HepG2 (cell line): Measurements from ENCODE around the gene EFCAB8. TPM values are rescaled to one million over a fixed set of nuclear protein-coding genes. Genes with fewer than 3 reads are reported as not detected.
A peak's percentile ranks its signal among the peaks of the same experiment; 100 is the strongest.

Experiments
- ATF7 ChIP-seq, 2 experiments: fragments of 450-650 bp in 1 of 2; sonication (generic) in 1 of 2; formaldehyde crosslinking in 1 of 2; IDR thresholded peaks; 2 replicates each; pipeline versions ENCODE4 v1.4.0 to v1.6.1; 2016 to 2020; ENCODE audit warnings: antibody characterized with exemption in 1 of 2, mild to moderate bottlenecking in 1 of 2, missing genetic modification reagents in 1 of 2
- CCAR2 ChIP-seq: fragments of 200-400 bp; formaldehyde crosslinking; optimal IDR thresholded peaks from 2 replicates; pipeline ENCODE3; 2018; ENCODE audit warnings: low read depth, mild to moderate bottlenecking, low read length, moderate library complexity
- FLYWCH1 ChIP-seq: sonication (generic); formaldehyde crosslinking; IDR thresholded peaks from 2 replicates; pipeline ENCODE4 v1.8.1; 2023; ENCODE audit warnings: mild to moderate bottlenecking, missing genetic modification reagents
- KDM4B ChIP-seq: sonication (generic); formaldehyde crosslinking; IDR thresholded peaks from 2 replicates; pipeline ENCODE4 v1.4.0; 2020; ENCODE audit warnings: missing genetic modification reagents
- LCORL ChIP-seq, 2 experiments: fragments of 450-650 bp in 1 of 2; sonication (generic) in 1 of 2; formaldehyde crosslinking in 1 of 2; IDR thresholded peaks; 2 replicates each; pipeline versions ENCODE4 v1.5.0 to v1.6.1; 2017 to 2020; ENCODE audit warnings: antibody characterized with exemption in 1 of 2, missing genetic modification reagents in 1 of 2
- MLX ChIP-seq: IDR thresholded peaks from 2 replicates; pipeline ENCODE4 v1.6.1; 2016
- PATZ1 ChIP-seq: sonication (generic); formaldehyde crosslinking; IDR thresholded peaks from 2 replicates; pipeline ENCODE4 v1.4.0; 2020; ENCODE audit warnings: missing genetic modification reagents
- RBAK ChIP-seq: sonication (generic); formaldehyde crosslinking; IDR thresholded peaks from 2 replicates; pipeline ENCODE4 v1.5.1; 2020; ENCODE audit warnings: mild to moderate bottlenecking, missing genetic modification reagents
- SETDB1 ChIP-seq: sonication (generic); formaldehyde crosslinking; IDR thresholded peaks from 2 replicates; pipeline ENCODE4 v1.5.1; 2020; ENCODE audit warnings: missing genetic modification reagents, mild to moderate bottlenecking, borderline replicate concordance
- THAP9 ChIP-seq: sonication (generic); formaldehyde crosslinking; IDR thresholded peaks from 2 replicates; pipeline ENCODE4; 2020; ENCODE audit warnings: missing genetic modification reagents, mild to moderate bottlenecking, borderline replicate concordance
- WIZ ChIP-seq: sonication (generic); formaldehyde crosslinking; IDR thresholded peaks from 2 replicates; pipeline ENCODE4 v1.5.1; 2020; ENCODE audit warnings: mild to moderate bottlenecking, missing genetic modification reagents
- ZBTB2 ChIP-seq: sonication (generic); formaldehyde crosslinking; IDR thresholded peaks from 2 replicates; pipeline ENCODE4 v1.8.0; 2022; ENCODE audit warnings: low read depth, missing genetic modification reagents
- ZBTB7A ChIP-seq: sonication (generic); formaldehyde crosslinking; IDR thresholded peaks from 2 replicates; pipeline ENCODE4 v1.8.0; 2022; ENCODE audit warnings: mild to moderate bottlenecking, missing genetic modification reagents
- ZFX ChIP-seq: sonication (generic); formaldehyde crosslinking; IDR thresholded peaks from 2 replicates; pipeline ENCODE4 v1.4.0; 2020; ENCODE audit warnings: mild to moderate bottlenecking, low read depth, missing genetic modification reagents, moderate library complexity
- ZNF160 ChIP-seq: sonication (generic); formaldehyde crosslinking; IDR thresholded peaks from 2 replicates; pipeline ENCODE4 v1.8.0; 2022; ENCODE audit warnings: mild to moderate bottlenecking, inconsistent platforms, missing genetic modification reagents
- ZNF24 ChIP-seq: fragments of 450-650 bp; IDR thresholded peaks from 2 replicates; pipeline ENCODE4 v1.6.1; 2017; ENCODE audit warnings: antibody characterized with exemption, mild to moderate bottlenecking
- ZNF317 ChIP-seq: sonication (generic); formaldehyde crosslinking; IDR thresholded peaks from 2 replicates; pipeline ENCODE4 v1.5.0; 2020; ENCODE audit warnings: mild to moderate bottlenecking, missing genetic modification reagents
- ZNF430 ChIP-seq: sonication (generic); formaldehyde crosslinking; IDR thresholded peaks from 2 replicates; pipeline ENCODE4 v1.9.0; 2021; ENCODE audit warnings: mild to moderate bottlenecking, missing genetic modification reagents
- ZNF431 ChIP-seq: sonication (generic); formaldehyde crosslinking; IDR thresholded peaks from 2 replicates; pipeline ENCODE4 v1.9.0; 2022; ENCODE audit warnings: missing genetic modification reagents, low read depth, mild to moderate bottlenecking, borderline replicate concordance
- ZNF501 ChIP-seq: sonication (generic); formaldehyde crosslinking; IDR thresholded peaks from 2 replicates; pipeline ENCODE4 v1.5.1; 2020; ENCODE audit warnings: mild to moderate bottlenecking, moderate library complexity, missing genetic modification reagents
- ZNF546 ChIP-seq: sonication (generic); formaldehyde crosslinking; conservative IDR thresholded peaks from 2 replicates; pipeline ENCODE4 v1.8.1; 2023; ENCODE audit warnings: mild to moderate bottlenecking, missing genetic modification reagents
- ZNF549 ChIP-seq: sonication (generic); formaldehyde crosslinking; IDR thresholded peaks from 2 replicates; pipeline ENCODE4 v1.5.0; 2020; ENCODE audit warnings: missing genetic modification reagents
- ZSCAN29 ChIP-seq: sonication (generic); formaldehyde crosslinking; conservative IDR thresholded peaks from 2 replicates; pipeline ENCODE4 v1.4.0; 2020; ENCODE audit warnings: mild to moderate bottlenecking, missing genetic modification reagents
- polyA plus RNA-seq, 8 experiments: library from polyadenylated mRNA; depleted of rRNA in 3 of 8; stranded (reverse) in 7 of 8; unstranded in 1 of 8; fragments of >200 nt; fragmentation: Illumina TruSeq in 4 of 8; extraction: Trizol in 4 of 8; gene quantifications; 2 replicates each; pipeline versions ENCODE4 v1.2.1 to v1.2.3, GENCODE V29; 2011 to 2016; ENCODE audit warnings: low read depth in 4 of 8, missing spikeins in 1 of 8, mixed read lengths in 1 of 8; ENCODE audit not compliant: insufficient read depth in 1 of 8
- total RNA-seq, 5 experiments: library from RNA; depleted of rRNA; stranded (reverse); fragments of >200 nt; fragmentation: Illumina TruSeq; extraction: Trizol; gene quantifications; 2 replicates each; pipeline ENCODE4 v1.2.3, GENCODE V29; 2016; ENCODE audit warnings: low read depth in 1 of 5

Gene EFCAB8
- total and polyA plus RNA-seq, 2 of the 13 experiments (the other 11 are each of a cell fraction or from before 2014, with no cell fraction given), result 0.15 to 0.22 TPM

- TF ChIP-seq ZFX (CRISPR knock-in tag), result peak; percentile 46; the same call in 1 of the 2 replicates
- TF ChIP-seq KDM4B (CRISPR knock-in tag), result no peak
- no peak for TF ChIP-seq SETDB1 (CRISPR knock-in tag)
- TF ChIP-seq ZNF549 (CRISPR knock-in tag), result no peak
- peak; percentile 82; the same call in 1 of the 2 replicates for TF ChIP-seq ZNF546 (CRISPR knock-in tag)
- no peak for TF ChIP-seq FLYWCH1 (CRISPR knock-in tag)
- TF ChIP-seq ZBTB7A, result no peak
- TF ChIP-seq PATZ1 (CRISPR knock-in tag), result peak; percentile 10; the same call in 1 of the 2 replicates
- TF ChIP-seq LCORL (IDR thresholded peaks at IDR 0.05), result peak; percentile 63; the same call in 1 of the 2 replicates
- TF ChIP-seq LCORL (CRISPR knock-in tag; IDR thresholded peaks at IDR 0.05), result no peak
- TF ChIP-seq ATF7 (IDR thresholded peaks at IDR 0.05), result no peak
- no peak for TF ChIP-seq ATF7 (CRISPR knock-in tag; IDR thresholded peaks at IDR 0.05)
- TF ChIP-seq ZNF317 (CRISPR knock-in tag), result no peak
- TF ChIP-seq RBAK (CRISPR knock-in tag), result no peak
- TF ChIP-seq ZNF160 (CRISPR knock-in tag), result no peak
- TF ChIP-seq WIZ, result no peak
- TF ChIP-seq ZNF431 (CRISPR knock-in tag), result no peak
- TF ChIP-seq ZBTB2 (CRISPR knock-in tag), result 0 out of 2 replicates have a peak, but pooled peaks have one; percentile 7
- TF ChIP-seq ZNF24, result no peak
- TF ChIP-seq ZSCAN29 (CRISPR knock-in tag), result no peak
- TF ChIP-seq THAP9 (CRISPR knock-in tag), result no peak
- TF ChIP-seq MLX (CRISPR knock-in tag), result no peak
- TF ChIP-seq ZNF430 (CRISPR knock-in tag), result no peak
- TF ChIP-seq ZNF501, result 0 out of 2 replicates have a peak, but pooled peaks have one; percentile 32
- TF ChIP-seq CCAR2, result no peak
Measured at GRCh38 chr20:32982617-32983458, 124.1 kb downstream of the EFCAB8 start (continued).
